HG02981 (cell line): ENCODE data around the gene SEPTIN2.
"Not testable (repeated sequence)": the region's sequence is repeated elsewhere in the genome, so short reads cannot be mapped to it uniquely, and the experiment has no call there.

Source experiments
- ATAC-seq: cut with Tn5 transposase; IDR thresholded peaks from one replicate; pipeline ENCODE4 v1.9.1; 2021; ENCODE audit warnings: mild to moderate bottlenecking, moderate library complexity; ENCODE audit not compliant: unreplicated experiment

SEPTIN2 gene

DNA sequence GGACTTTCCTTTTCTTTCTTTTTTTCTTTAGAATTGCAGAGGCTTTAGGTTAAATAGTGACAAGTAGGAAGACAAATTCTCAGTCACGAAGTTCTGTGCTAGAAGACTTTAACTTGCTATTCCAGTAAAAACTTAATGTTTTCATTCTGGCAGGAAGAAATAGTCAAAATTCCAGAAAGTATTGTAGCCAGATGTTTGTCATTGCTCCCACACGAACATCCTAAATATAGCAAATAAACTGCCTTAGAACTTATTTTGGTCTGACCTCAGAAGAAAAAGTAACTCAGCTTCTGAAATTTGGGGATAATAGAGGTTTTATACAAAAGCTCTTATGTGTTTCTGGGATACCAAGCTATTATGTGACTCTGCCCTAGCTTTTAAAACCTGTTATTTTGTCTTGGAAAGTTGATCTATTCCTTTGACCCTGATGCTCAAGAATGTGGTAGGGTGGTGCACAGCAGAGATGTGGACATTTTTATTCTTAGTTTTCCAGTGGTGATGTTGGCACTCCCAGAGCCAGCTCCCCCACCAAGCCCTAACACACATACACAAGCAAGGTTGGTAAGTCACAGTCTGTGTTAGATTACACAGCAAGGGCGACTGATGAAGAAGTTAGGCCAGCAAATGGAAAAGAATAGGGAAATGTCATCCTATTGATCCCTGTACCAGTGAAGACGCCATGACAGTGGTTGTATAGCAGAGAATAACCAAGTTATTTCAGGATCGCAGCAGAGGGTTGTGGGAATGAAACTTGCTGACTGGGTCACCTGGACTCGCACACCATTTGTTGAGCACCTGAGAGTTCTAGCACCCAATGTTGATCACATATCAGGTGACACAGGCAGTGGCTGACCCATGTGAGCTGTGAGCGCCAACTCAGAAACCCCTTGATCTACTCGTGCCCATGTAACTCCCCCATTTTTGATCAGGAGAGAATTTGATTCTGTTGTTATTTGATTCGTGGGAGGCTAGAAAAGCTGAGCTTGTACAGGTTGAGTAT is 64.1 kb downstream of the SEPTIN2 start:
- no peak for ATAC-seq

- no peak for ATAC-seq
Measured at GRCh38 chr2:241381872-241382271, 66.1 kb downstream of the SEPTIN2 start.

- not testable (repeated sequence) for ATAC-seq
Measured at GRCh38 chr2:241385450-241385849, 69.7 kb downstream of the SEPTIN2 start.

GRCh38 chr2:241386519-241386918 is 70.8 kb downstream of the SEPTIN2 start:
- ATAC-seq, result no peak

- ATAC-seq, result no peak
Measured at GRCh38 chr2:241389697-241390096, 74.0 kb downstream of the SEPTIN2 start.

GRCh38 chr2:241390301-241391206 is 74.8 kb downstream of the SEPTIN2 start:
- ATAC-seq, result no peak

DNA sequence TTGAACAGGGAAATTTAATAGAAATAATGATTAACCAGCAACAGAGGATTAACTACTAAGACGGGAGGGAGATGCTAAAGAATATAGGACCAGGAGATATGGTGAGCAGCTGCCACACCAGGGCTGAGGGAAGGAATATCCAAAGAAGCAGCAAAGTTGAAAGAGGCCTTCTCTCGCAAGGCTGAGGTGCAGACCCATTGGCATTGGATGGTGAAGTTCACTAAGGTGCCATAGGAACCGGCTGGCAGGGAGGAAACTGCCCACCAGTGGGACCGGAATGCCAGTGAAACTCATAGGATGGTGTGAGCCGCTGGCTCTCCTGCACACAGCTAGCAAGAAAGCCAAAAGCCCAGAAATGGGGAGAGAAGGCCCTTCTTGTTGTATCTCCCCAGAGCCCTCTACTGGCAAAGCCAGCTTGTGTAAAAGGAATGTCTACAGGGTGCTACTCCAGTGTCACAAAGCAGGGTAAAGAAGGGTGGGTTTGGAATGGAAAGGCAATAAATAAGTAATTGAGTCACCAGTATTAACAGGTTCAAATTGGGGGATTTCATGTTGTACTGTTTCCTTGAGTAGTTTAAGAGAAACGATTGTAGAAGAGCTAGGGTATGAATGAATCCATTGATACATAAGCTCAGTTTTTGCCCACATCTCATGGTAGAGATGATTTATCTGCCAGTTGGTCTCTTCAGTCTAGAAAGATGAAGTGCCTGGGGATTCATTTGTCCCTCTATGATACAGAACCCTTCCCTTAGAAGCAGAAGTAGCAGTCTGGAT is 76.4 kb downstream of the SEPTIN2 start:
- no peak for ATAC-seq

DNA sequence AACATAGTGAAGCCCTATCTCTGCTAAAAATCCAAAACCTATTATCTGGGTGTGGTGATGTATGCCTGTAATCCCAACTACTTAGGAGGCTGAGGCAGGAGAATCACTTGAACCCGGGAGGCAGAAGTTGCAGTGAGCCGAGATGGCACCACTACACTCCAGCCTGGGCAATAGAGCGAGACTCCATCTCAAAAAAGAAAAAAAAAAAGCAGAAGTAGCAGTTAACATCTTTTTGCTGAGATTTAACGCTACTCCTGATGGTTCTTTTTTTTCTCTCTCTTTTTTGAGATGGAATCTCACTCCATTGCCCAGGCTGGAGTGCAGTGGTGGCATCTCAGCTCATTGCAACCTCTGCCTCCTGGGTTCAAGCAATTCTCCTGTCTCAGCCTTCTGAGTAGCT is 77.0 kb downstream of the SEPTIN2 start:
- ATAC-seq, result not testable (repeated sequence)

DNA sequence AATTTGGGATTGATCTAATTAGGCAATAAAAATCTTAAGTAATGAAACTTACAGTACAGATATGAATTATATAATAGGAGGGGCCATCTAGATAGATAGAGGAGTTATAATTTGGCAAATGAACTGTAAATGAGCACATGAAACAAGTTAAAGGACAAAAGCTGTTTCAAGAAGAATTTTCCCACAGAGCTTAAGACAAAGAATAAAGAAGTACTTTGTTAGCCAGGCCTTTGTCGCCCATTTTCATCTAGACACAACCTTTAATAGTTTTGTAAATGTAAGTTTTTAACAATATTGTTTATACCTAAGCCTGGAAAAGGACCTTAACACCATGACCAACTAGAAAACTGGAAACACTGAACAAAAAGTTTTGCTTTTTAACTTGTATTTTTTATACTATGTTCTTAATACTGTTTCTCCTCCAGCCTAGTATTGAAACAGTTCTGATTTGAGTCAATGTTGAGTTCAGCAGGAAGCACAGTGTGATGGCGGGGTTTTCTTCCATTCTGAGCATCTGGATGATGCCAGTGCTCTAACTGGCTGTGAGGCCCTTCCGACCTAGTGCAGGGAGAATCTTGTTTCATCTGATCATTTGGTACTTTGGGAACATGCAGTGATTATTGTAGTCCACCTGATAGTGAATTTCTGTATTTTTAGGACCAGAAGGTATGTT is 77.9 kb downstream of the SEPTIN2 start:
- no peak for ATAC-seq

- not testable (repeated sequence) for ATAC-seq
Measured at GRCh38 chr2:241396809-241397208, 81.1 kb downstream of the SEPTIN2 start.

GRCh38 chr2:241399941-241400922 is 84.5 kb downstream of the SEPTIN2 start:
- ATAC-seq, result no peak
